HepG2 (cell line): Measurements from ENCODE around the gene ITGA2. TPM values are rescaled to one million over a fixed set of nuclear protein-coding genes. Genes with fewer than 3 reads are reported as not detected.

ENCODE experiments used
- CBFB ChIP-seq: sonication (generic); formaldehyde crosslinking; IDR thresholded peaks from 2 replicates; pipeline ENCODE4 v1.4.0; 2020; ENCODE audit warnings: missing genetic modification reagents
- DPF2 ChIP-seq: sonication (generic); formaldehyde crosslinking; IDR thresholded peaks from 2 replicates; pipeline ENCODE4 v1.4.0; 2020; ENCODE audit warnings: mild to moderate bottlenecking, low read depth, missing genetic modification reagents, borderline replicate concordance
- HNF1B ChIP-seq: sonication (generic); formaldehyde crosslinking; IDR thresholded peaks from 2 replicates; pipeline ENCODE4 v1.5.1; 2020; ENCODE audit warnings: mild to moderate bottlenecking, moderate library complexity, missing genetic modification reagents
- IRF9 ChIP-seq: sonication (generic); formaldehyde crosslinking; IDR thresholded peaks from 2 replicates; pipeline ENCODE4 v1.8.0; 2022; ENCODE audit warnings: missing genetic modification reagents, mild to moderate bottlenecking, borderline replicate concordance
- JUN ChIP-seq: sonication (generic); formaldehyde crosslinking; IDR thresholded peaks from 2 replicates; pipeline ENCODE4 v1.4.0; 2020; ENCODE audit warnings: mild to moderate bottlenecking, missing genetic modification reagents
- PAF1 ChIP-seq: IDR thresholded peaks from 2 replicates; pipeline ENCODE4 v1.6.1; 2016; ENCODE audit warnings: missing genetic modification reagents, missing compliant biosample characterization
- REST ChIP-seq, 2 experiments: IDR thresholded peaks; 2 replicates each; pipeline ENCODE4 v1.6.1; 2011 to 2012; ENCODE audit warnings: low read length in 2 of 2, borderline replicate concordance in 1 of 2, low read depth in 1 of 2, mild to moderate bottlenecking in 1 of 2, moderate library complexity in 1 of 2
- SIN3B ChIP-seq: fragments of 150-350 bp; IDR thresholded peaks from 2 replicates; pipeline ENCODE4 v1.6.1; 2014; ENCODE audit warnings: low read length
- TBL1XR1 ChIP-seq: fragments of 150-350 bp; IDR thresholded peaks from 2 replicates; pipeline ENCODE4 v1.6.1; 2014; ENCODE audit warnings: borderline replicate concordance, low read length; ENCODE audit not compliant: partially characterized antibody
- THAP7 ChIP-seq: sonication (generic); formaldehyde crosslinking; IDR thresholded peaks from 2 replicates; pipeline ENCODE4 v1.8.1; 2023; ENCODE audit warnings: mild to moderate bottlenecking, missing genetic modification reagents
- ZNF274 ChIP-seq: sonication (generic); formaldehyde crosslinking; IDR thresholded peaks from 2 replicates; pipeline ENCODE4 v1.5.1; 2020; ENCODE audit warnings: mild to moderate bottlenecking, missing genetic modification reagents
- ZNF569 ChIP-seq: sonication (generic); formaldehyde crosslinking; IDR thresholded peaks from 2 replicates; pipeline ENCODE4 v1.5.0; 2020; ENCODE audit warnings: mild to moderate bottlenecking, missing genetic modification reagents, moderate library complexity, borderline replicate concordance
- polyA plus RNA-seq, 8 experiments: library from polyadenylated mRNA; depleted of rRNA in 3 of 8; stranded (reverse) in 7 of 8; unstranded in 1 of 8; fragments of >200 nt; fragmentation: Illumina TruSeq in 4 of 8; extraction: Trizol in 4 of 8; gene quantifications; 2 replicates each; pipeline versions ENCODE4 v1.2.1 to v1.2.3, GENCODE V29; 2011 to 2016; ENCODE audit warnings: low read depth in 4 of 8, missing spikeins in 1 of 8, mixed read lengths in 1 of 8; ENCODE audit not compliant: insufficient read depth in 1 of 8
- total RNA-seq, 5 experiments: library from RNA; depleted of rRNA; stranded (reverse); fragments of >200 nt; fragmentation: Illumina TruSeq; extraction: Trizol; gene quantifications; 2 replicates each; pipeline ENCODE4 v1.2.3, GENCODE V29; 2016; ENCODE audit warnings: low read depth in 1 of 5
- TF ChIP-seq, protein P1 (sequence below): fragments of 450-650 bp; IDR thresholded peaks from 2 replicates; pipeline ENCODE4 v1.6.1; 2016
- TF ChIP-seq, protein P2 (sequence below): sonication (generic); formaldehyde crosslinking; IDR thresholded peaks from 2 replicates; pipeline ENCODE4 v1.8.1; 2023; ENCODE audit warnings: mild to moderate bottlenecking, moderate library complexity, missing genetic modification reagents
- TF ChIP-seq, protein P3 (sequence below): sonication (generic); formaldehyde crosslinking; IDR thresholded peaks from 2 replicates; pipeline ENCODE4 v1.5.0; 2020; ENCODE audit warnings: missing genetic modification reagents

The ITGA2 gene
- total and polyA plus RNA-seq, 2 of the 13 experiments (the other 11 are each of a cell fraction or from before 2014, with no cell fraction given), result 15.8 to 58.3 TPM

- TF ChIP-seq REST (IDR thresholded peaks at IDR 0.05; ENCODE audit: borderline replicate concordance in 1 of 2, low read depth in 1 of 2, low read length in 2 of 2), result 0 out of 4 replicates have a peak, but pooled peaks of 1 of the 2 experiments have one; percentile 46
- TF ChIP-seq, protein P1, sequence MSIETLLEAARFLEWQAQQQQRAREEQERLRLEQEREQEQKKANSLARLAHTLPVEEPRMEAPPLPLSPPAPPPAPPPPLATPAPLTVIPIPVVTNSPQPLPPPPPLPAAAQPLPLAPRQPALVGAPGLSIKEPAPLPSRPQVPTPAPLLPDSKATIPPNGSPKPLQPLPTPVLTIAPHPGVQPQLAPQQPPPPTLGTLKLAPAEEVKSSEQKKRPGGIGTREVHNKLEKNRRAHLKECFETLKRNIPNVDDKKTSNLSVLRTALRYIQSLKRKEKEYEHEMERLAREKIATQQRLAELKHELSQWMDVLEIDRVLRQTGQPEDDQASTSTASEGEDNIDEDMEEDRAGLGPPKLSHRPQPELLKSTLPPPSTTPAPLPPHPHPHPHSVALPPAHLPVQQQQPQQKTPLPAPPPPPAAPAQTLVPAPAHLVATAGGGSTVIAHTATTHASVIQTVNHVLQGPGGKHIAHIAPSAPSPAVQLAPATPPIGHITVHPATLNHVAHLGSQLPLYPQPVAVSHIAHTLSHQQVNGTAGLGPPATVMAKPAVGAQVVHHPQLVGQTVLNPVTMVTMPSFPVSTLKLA, result 0 out of 2 replicates have a peak, but pooled peaks have one; percentile 2
- 0 out of 2 replicates have a peak, but pooled peaks have one; percentile 4 for TF ChIP-seq ZNF569 (CRISPR knock-in tag)
- no peak for TF ChIP-seq CBFB (CRISPR knock-in tag)
- TF ChIP-seq IRF9 (CRISPR knock-in tag), result peak; percentile 66; the same call in 1 of the 2 replicates
- TF ChIP-seq THAP7 (CRISPR knock-in tag), result 0 out of 2 replicates have a peak, but pooled peaks have one; percentile 61
- TF ChIP-seq SIN3B, result no peak
- TF ChIP-seq DPF2 (CRISPR knock-in tag), result no peak; the same call in 1 of the 2 replicates
- TF ChIP-seq PAF1 (CRISPR knock-in tag), result no peak
- TF ChIP-seq HNF1B (CRISPR knock-in tag), result 0 out of 2 replicates have a peak, but pooled peaks have one; percentile 6
- TF ChIP-seq TBL1XR1, result no peak
- TF ChIP-seq, protein P2, sequence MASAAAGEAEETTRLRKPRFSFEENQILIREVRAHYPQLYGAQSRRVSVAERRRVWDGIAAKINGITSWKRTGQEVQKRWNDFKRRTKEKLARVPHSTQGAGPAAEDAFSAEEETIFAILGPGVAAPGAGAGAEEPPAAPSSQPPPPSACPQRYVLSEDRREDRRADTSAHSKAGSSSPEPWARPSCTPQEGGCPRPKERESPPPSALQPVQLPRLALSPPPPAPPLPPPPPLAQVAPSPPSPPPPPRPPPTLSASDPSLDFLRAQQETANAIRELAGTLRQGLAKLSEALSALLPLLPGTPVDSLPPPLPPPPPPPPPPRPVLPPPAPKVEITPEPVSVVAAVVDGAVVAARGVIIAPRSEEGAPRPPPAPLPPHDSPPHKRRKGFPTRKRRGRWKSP (CRISPR knock-in tag), result peak; percentile 68; the same call in 1 of the 2 replicates
- no peak for TF ChIP-seq JUN (CRISPR knock-in tag)
- TF ChIP-seq, protein P3, sequence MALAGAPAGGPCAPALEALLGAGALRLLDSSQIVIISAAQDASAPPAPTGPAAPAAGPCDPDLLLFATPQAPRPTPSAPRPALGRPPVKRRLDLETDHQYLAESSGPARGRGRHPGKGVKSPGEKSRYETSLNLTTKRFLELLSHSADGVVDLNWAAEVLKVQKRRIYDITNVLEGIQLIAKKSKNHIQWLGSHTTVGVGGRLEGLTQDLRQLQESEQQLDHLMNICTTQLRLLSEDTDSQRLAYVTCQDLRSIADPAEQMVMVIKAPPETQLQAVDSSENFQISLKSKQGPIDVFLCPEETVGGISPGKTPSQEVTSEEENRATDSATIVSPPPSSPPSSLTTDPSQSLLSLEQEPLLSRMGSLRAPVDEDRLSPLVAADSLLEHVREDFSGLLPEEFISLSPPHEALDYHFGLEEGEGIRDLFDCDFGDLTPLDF, result no peak
- peak; percentile 78; the same call in 1 of the 2 replicates for TF ChIP-seq ZNF274 (CRISPR knock-in tag)
Observed at GRCh38 chr5:52989025-52989780, at the start of gene ITGA2 (continued).
